HL-60 (cell line): ENCODE data around the gene LINC00632.

Experiments used
- DNase-seq, 2 experiments: peaks; one replicate each; pipeline ENCODE4 v3.0.0-alpha.2; 2010 to 2020; ENCODE audit warnings: low read depth in 1 of 2, low spot score in 1 of 2
- H3K27ac ChIP-seq: fragments of 250-450 bp; sonication (Bioruptor Pico); replicated peaks from 2 replicates; pipeline ENCODE4 v1.5.1; 2020; ENCODE audit warnings: mild to moderate bottlenecking, moderate library complexity
- H3K27me3 ChIP-seq: fragments of 250-450 bp; sonication (Bioruptor Pico); 2 replicates; pipeline ENCODE4 v1.5.1; 2021; ENCODE audit warnings: mild to moderate bottlenecking, moderate library complexity; ENCODE audit not compliant: insufficient read depth, poor library complexity, severe bottlenecking
- H3K4me3 ChIP-seq: replicated peaks from 2 replicates; pipeline ENCODE4 v1.5.1; 2011; ENCODE audit warnings: mild to moderate bottlenecking, control low read depth, low read length; ENCODE audit not compliant: insufficient read depth
- GABPA ChIP-seq: IDR thresholded peaks from 2 replicates; pipeline ENCODE4 v1.6.1; 2012; ENCODE audit warnings: low read depth
- POLR2AphosphoS5 ChIP-seq: IDR thresholded peaks from 2 replicates; pipeline ENCODE4 v1.6.1; 2012; ENCODE audit warnings: low read depth
- SPI1 ChIP-seq: IDR thresholded peaks from 2 replicates; pipeline ENCODE4 v1.6.1; 2012; ENCODE audit warnings: low read depth, mild to moderate bottlenecking, borderline replicate concordance
- TF ChIP-seq, protein P1 (sequence below): IDR thresholded peaks from 2 replicates; pipeline ENCODE4 v1.6.1; 2012; ENCODE audit warnings: low read depth; ENCODE audit not compliant: insufficient replicate concordance
- TF ChIP-seq, protein P2 (sequence below): IDR thresholded peaks from one replicate; pipeline ENCODE4 v1.5.1; 2011; ENCODE audit warnings: low read length, control low read depth, inconsistent platforms; ENCODE audit not compliant: insufficient read depth

Gene LINC00632

DNA sequence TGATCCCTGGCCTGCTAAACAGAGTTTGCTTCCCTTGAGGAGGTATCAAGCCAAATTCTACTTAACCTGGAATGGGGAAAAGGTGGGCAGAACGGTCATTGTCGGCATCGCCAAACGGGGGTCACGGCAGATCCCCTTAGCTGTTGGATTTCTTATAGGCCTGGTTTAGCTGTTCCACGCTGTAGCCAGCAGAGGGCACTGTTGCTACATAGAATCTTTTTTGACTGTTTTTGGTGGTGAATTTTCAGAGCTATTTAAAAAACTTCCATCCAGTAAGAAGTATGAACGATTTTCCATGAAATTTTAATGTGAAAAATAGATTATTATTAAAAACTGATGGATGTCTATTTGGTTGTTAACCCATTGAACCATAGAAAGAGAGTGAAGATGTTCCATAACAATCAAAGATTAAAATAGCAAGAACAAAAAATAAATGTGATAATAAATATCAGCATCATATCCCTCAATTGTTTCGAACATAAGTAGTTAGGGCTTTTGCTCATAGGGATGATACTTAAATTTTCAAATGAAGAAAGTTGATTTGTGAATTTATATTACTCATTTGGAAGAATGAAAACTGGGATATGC is 56.6 kb downstream of the LINC00632 start:
- peak in 1 of 2 experiments; percentile 21 for DNase-seq
- TF ChIP-seq, protein P1, sequence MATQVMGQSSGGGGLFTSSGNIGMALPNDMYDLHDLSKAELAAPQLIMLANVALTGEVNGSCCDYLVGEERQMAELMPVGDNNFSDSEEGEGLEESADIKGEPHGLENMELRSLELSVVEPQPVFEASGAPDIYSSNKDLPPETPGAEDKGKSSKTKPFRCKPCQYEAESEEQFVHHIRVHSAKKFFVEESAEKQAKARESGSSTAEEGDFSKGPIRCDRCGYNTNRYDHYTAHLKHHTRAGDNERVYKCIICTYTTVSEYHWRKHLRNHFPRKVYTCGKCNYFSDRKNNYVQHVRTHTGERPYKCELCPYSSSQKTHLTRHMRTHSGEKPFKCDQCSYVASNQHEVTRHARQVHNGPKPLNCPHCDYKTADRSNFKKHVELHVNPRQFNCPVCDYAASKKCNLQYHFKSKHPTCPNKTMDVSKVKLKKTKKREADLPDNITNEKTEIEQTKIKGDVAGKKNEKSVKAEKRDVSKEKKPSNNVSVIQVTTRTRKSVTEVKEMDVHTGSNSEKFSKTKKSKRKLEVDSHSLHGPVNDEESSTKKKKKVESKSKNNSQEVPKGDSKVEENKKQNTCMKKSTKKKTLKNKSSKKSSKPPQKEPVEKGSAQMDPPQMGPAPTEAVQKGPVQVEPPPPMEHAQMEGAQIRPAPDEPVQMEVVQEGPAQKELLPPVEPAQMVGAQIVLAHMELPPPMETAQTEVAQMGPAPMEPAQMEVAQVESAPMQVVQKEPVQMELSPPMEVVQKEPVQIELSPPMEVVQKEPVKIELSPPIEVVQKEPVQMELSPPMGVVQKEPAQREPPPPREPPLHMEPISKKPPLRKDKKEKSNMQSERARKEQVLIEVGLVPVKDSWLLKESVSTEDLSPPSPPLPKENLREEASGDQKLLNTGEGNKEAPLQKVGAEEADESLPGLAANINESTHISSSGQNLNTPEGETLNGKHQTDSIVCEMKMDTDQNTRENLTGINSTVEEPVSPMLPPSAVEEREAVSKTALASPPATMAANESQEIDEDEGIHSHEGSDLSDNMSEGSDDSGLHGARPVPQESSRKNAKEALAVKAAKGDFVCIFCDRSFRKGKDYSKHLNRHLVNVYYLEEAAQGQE: no peak
- TF ChIP-seq POLR2AphosphoS5 (no peak), SPI1 (no peak), GABPA (no peak)
- TF ChIP-seq, protein P2, sequence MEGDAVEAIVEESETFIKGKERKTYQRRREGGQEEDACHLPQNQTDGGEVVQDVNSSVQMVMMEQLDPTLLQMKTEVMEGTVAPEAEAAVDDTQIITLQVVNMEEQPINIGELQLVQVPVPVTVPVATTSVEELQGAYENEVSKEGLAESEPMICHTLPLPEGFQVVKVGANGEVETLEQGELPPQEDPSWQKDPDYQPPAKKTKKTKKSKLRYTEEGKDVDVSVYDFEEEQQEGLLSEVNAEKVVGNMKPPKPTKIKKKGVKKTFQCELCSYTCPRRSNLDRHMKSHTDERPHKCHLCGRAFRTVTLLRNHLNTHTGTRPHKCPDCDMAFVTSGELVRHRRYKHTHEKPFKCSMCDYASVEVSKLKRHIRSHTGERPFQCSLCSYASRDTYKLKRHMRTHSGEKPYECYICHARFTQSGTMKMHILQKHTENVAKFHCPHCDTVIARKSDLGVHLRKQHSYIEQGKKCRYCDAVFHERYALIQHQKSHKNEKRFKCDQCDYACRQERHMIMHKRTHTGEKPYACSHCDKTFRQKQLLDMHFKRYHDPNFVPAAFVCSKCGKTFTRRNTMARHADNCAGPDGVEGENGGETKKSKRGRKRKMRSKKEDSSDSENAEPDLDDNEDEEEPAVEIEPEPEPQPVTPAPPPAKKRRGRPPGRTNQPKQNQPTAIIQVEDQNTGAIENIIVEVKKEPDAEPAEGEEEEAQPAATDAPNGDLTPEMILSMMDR: peak; percentile 21
- Histone ChIP-seq H3K4me3 (no peak overlapping the region), H3K27ac (no peak overlapping the region), H3K27me3 (peaks cover 8% of the 10 kb centered on the region)

DNA sequence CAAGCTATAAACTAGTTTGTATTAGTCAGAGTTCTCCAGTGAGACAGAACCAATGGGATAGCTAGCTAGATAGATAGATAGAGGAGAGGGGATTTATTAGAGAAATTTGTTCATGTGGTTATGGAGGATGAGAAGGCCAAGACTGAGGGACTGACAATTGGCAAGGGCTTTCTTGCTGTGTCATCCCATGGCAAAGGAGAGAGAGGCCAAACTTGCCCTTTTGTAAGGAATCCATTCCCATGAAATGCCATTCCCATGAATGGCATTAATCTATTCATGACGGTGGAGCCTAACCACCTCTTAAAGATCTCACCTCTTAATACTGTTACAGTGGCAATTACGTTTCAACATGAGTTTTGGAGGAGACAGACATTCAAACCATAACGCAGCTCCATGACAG is 58.1 kb downstream of the LINC00632 start:
- Histone ChIP-seq H3K27ac (no peak overlapping the region), H3K4me3 (no peak overlapping the region), H3K27me3 (peaks cover 8% of the 10 kb centered on the region)
- no peak for DNase-seq
- TF ChIP-seq, protein P2: no peak
- no peak for TF ChIP-seq GABPA
- TF ChIP-seq POLR2AphosphoS5: no peak
- no peak for TF ChIP-seq SPI1
- TF ChIP-seq, protein P1: no peak

DNA sequence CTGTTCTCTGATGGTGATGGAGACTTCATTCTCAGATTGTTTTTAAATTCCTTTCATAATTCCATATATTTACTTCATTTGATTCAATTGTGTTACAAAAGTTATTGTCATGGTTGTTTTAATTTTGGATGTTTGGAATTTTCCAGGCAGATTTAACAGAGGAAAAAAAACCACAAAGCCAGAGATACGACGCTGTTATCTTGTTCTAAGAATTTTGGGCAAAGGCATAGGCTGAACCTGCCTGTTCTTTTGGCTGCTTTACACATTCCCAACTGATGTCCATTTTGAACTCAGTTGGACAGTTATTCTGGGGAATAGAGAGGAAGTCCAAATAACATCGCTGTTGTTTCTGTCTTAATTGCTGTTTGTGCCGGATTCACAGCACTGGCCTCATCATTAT is 65.7 kb downstream of the LINC00632 start:
- TF ChIP-seq, protein P2: no peak
- Histone ChIP-seq H3K27ac (no peak overlapping the region), H3K27me3 (no peaks in the 10 kb centered on the region), H3K4me3 (no peak overlapping the region)
- DNase-seq: no peak

DNA sequence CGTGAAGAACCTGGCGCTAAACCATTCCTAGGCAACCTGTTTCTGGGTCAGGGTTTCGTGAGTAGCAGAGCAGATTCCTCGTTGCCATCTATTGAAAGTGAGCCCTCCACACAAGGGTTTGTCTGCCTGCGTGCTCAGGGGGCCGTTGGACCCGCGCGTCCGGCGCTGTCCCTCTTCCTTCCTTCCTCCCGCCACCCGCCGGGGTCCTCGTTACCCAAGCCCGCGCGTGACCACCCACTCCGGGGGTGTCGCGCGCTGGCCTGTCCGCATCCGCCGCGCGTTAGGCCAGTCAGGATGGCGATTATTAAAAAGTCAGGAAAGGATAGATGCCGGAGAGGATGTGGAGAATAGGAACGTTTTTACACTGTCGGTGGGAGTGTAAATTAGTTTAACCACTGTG is 66.8 kb downstream of the LINC00632 start:
- Histone ChIP-seq H3K27me3 (no peaks in the 10 kb centered on the region), H3K27ac (no peak overlapping the region), H3K4me3 (no peak overlapping the region)
- DNase-seq: no peak
- TF ChIP-seq, protein P1: no peak
- TF ChIP-seq POLR2AphosphoS5 (no peak), SPI1 (no peak), GABPA (no peak)
- TF ChIP-seq, protein P2: no peak
